ENCODE data around the gene RTN4.
"Not testable (repeated sequence)": the region's sequence is repeated elsewhere in the genome, so short reads cannot be mapped to it uniquely, and the experiment has no call there.

RTN4 gene, protein sequence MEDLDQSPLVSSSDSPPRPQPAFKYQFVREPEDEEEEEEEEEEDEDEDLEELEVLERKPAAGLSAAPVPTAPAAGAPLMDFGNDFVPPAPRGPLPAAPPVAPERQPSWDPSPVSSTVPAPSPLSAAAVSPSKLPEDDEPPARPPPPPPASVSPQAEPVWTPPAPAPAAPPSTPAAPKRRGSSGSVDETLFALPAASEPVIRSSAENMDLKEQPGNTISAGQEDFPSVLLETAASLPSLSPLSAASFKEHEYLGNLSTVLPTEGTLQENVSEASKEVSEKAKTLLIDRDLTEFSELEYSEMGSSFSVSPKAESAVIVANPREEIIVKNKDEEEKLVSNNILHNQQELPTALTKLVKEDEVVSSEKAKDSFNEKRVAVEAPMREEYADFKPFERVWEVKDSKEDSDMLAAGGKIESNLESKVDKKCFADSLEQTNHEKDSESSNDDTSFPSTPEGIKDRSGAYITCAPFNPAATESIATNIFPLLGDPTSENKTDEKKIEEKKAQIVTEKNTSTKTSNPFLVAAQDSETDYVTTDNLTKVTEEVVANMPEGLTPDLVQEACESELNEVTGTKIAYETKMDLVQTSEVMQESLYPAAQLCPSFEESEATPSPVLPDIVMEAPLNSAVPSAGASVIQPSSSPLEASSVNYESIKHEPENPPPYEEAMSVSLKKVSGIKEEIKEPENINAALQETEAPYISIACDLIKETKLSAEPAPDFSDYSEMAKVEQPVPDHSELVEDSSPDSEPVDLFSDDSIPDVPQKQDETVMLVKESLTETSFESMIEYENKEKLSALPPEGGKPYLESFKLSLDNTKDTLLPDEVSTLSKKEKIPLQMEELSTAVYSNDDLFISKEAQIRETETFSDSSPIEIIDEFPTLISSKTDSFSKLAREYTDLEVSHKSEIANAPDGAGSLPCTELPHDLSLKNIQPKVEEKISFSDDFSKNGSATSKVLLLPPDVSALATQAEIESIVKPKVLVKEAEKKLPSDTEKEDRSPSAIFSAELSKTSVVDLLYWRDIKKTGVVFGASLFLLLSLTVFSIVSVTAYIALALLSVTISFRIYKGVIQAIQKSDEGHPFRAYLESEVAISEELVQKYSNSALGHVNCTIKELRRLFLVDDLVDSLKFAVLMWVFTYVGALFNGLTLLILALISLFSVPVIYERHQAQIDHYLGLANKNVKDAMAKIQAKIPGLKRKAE

GRCh38 chr2:55050100-55050994 lies at the start of gene RTN4:
Gene RTN4, minus strand, starts transcription at chr2:55050451. Its CDS starts 151 bp downstream, at chr2:55050300.
- peak; percentile 98 for DNase-seq

GRCh38 chr2:55099493-55099877 lies 49.2 kb upstream of the RTN4 start:
- DNase-seq = no peak

DNA sequence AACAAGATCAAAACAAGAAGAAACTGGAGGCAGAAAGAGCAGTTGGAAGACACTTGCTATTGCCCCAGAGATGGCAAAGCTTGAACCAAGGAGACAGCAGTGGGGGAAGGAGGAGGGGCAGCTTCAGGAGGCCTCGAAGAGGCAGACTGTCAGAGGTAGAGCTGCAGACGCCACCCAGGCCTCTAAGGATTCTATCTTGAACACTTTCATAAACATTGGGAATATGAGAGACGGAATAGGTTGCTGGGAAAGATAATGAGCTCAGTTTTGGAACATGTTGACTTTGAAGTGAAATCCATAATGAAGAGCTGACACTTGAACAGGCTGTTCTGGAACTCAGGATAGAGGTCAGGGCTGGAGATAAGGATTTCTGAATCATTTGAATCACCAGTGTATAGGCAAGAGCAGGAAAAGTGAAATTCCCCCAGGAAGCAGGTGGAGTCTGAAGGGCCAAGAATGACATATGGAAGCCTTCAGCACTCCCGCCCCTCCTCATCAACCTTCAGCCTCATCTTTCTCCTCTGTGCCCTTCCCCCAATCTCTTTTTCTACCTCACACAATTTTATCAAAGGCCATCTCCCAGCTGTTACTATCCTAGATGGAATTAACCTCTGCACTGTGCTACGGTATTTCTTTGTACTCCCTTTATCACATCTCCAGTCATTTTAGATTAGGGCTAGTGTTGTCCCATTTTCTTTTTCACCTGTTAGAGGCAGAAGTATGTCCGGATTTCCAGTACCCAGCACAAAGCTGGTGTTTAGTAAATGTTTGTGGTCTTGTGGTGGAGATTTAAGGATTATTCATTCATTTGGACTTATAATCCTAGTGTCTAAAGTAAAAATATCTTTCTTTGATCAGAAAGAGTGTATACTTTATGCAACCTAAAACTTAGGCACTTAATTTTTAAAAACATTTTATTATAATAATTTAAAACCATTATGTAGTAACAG lies 47.5 kb upstream of the RTN4 start:
- no peak for DNase-seq

- DNase-seq = no peak
Measured at GRCh38 chr2:55097082-55097460, 46.8 kb upstream of the RTN4 start.

GRCh38 chr2:55096586-55096985 lies 46.3 kb upstream of the RTN4 start:
- DNase-seq = no peak

- no peak for DNase-seq
Measured at GRCh38 chr2:55093381-55093780, 43.1 kb upstream of the RTN4 start.

GRCh38 chr2:55092439-55092838 lies 42.2 kb upstream of the RTN4 start:
- no peak for DNase-seq

- DNase-seq = not testable (repeated sequence)
Measured at GRCh38 chr2:55091681-55092080, 41.4 kb upstream of the RTN4 start.

GRCh38 chr2:55090702-55091101 lies 40.5 kb upstream of the RTN4 start:
- no peak for DNase-seq

GRCh38 chr2:55089726-55090125 lies 39.5 kb upstream of the RTN4 start:
- no peak for DNase-seq

GRCh38 chr2:55088400-55088799 lies 38.1 kb upstream of the RTN4 start:
- DNase-seq = no peak

DNA sequence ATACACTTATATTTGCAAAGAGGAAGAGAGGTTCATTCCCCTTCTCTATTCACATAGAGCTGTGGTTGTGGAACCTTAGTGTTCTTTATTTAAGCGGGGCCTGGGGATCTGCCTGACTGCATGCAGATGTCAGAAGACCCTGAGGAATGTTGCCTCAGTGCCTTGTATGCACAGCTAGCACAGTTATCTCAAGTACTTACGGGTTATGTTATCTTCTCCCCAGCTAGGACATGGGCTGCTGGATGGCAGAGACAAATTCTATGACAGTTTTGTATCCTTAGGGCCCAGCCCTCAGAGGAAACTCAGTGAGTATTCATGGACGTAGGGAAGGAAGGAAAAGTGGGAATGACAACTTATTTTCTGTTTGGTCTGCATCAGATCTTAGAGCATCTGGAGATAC lies 37.7 kb upstream of the RTN4 start:
- DNase-seq = no peak

- no peak for DNase-seq
Measured at GRCh38 chr2:55087501-55087900, 37.2 kb upstream of the RTN4 start.

DNA sequence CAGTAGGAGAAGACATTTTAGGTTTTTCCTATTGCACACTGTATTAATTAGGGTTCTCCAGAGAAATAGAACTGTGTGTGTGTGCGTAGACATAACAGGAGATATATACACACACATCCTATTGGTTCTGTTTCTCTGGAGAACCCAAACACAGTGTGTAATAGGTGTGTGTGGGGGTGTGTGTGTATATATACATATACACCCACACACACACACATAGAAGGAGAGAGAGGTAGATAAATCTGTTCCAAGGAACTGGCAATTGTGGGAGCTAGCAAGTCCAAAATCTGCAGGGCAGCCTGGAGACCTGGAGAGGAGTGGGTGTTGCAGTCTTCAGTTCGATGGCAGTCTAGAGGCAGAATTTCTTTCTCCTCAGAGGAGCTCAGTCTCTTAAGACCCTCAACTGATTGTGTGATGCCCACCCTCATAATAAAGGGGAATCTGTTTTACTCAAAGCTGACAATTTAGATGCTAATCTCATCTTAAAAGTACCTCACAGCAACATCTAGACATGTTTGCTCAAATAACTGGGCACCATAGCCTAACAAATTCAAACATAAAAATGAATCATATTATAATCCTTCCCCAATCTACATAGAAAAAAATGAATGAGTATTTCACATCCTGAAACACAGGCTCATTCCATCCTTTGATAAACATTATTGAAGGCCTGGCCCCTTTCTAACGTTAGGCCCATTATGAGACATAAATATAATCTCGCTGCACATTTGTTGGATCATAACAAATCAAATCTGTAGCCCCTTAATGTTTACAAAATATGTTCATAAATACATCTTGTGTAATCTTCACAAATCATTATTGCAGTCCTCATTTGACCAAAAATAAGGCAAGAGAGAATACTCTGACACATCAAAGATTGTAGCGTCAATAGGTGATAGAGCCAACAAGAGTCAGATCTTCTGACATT lies 35.1 kb upstream of the RTN4 start:
- DNase-seq = no peak

- no peak for DNase-seq
Measured at GRCh38 chr2:55084641-55085040, 34.4 kb upstream of the RTN4 start.

- no peak for DNase-seq
Measured at GRCh38 chr2:55080204-55080738, 30.0 kb upstream of the RTN4 start.

GRCh38 chr2:55078956-55079355 lies 28.7 kb upstream of the RTN4 start:
- no peak for DNase-seq

GRCh38 chr2:55076721-55077120 lies 26.5 kb upstream of the RTN4 start:
- no peak for DNase-seq

DNA sequence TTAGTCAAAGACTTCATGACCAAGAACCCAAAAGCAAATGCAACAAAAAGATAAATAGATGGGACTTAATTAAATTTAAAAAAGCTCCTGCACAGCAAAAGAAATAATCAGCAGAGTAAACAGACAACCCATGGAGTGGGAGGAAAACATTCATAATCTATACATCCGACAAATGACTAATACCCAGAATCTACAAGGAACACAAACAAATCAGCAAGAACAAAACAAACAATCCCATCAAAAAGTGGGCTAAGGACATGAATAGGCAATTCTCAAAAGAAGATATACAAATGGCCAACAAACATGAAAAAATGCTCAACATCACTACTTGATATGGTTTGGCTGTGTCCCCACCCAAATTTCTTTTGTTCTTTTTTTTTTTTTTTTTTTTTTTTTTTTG lies 25.8 kb upstream of the RTN4 start:
- not testable (repeated sequence) for DNase-seq

Measured in T1000 (cell line).